ENCODE measurements around the gene TMEM222. TPM values are rescaled to one million over a fixed set of nuclear protein-coding genes. Genes with fewer than 3 reads are reported as not detected.

The TMEM222 gene
- polyA plus RNA-seq, 1 of the 3 experiments (the other 2 are of a cell fraction), result 51.7 TPM

DNA sequence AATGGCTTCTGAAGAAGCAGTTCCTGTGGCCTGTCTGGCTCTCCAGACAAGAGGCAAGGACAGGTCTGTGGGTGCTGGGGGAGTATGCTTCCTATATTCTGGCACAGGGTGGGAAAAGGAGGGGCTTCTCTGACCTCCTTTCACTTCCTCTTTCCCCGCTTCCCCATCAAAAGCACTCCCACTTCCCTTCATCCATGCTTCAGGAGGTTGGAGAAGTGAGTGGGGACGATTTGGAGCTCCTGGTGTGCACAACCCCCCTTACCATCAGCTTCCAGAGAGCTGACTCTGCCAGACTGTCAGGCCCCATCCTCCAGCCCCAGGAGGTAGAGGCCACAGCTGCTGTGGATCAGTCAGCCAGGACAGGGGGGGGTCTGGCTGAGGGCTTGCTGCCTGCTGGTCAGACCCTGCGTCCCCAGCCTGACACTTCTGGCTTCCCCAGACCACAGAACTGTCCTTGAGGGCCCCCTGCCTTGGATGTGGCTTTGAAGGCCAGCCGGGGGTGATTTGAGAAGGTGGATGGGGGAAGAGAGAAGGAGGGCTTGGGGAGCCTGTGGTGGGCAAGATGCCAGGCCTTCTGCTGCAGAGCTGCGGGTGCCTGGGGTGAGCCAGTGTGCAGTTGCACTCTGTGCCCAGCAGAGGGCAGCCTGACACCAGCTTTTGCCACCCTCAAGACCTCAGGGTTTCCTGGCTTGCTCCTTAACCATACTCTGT lies 21.5 kb upstream of the TMEM222 start (continued):
- TF ChIP-seq, protein P1, sequence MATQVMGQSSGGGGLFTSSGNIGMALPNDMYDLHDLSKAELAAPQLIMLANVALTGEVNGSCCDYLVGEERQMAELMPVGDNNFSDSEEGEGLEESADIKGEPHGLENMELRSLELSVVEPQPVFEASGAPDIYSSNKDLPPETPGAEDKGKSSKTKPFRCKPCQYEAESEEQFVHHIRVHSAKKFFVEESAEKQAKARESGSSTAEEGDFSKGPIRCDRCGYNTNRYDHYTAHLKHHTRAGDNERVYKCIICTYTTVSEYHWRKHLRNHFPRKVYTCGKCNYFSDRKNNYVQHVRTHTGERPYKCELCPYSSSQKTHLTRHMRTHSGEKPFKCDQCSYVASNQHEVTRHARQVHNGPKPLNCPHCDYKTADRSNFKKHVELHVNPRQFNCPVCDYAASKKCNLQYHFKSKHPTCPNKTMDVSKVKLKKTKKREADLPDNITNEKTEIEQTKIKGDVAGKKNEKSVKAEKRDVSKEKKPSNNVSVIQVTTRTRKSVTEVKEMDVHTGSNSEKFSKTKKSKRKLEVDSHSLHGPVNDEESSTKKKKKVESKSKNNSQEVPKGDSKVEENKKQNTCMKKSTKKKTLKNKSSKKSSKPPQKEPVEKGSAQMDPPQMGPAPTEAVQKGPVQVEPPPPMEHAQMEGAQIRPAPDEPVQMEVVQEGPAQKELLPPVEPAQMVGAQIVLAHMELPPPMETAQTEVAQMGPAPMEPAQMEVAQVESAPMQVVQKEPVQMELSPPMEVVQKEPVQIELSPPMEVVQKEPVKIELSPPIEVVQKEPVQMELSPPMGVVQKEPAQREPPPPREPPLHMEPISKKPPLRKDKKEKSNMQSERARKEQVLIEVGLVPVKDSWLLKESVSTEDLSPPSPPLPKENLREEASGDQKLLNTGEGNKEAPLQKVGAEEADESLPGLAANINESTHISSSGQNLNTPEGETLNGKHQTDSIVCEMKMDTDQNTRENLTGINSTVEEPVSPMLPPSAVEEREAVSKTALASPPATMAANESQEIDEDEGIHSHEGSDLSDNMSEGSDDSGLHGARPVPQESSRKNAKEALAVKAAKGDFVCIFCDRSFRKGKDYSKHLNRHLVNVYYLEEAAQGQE (IDR thresholded peaks at IDR 0.05; ENCODE audit: low read depth, low read length), result no peak
- 0 out of 2 replicates have a peak, but pooled peaks have one; percentile 21 for TF ChIP-seq YY1 (IDR thresholded peaks at IDR 0.05; ENCODE audit: low read depth)
- no peak for TF ChIP-seq EZH2phosphoT487 (IDR thresholded peaks at IDR 0.05; ENCODE audit: borderline replicate concordance, low read depth)
- no peak for TF ChIP-seq MEF2A (IDR thresholded peaks at IDR 0.05; ENCODE audit: borderline replicate concordance, low read depth)
- no peak for TF ChIP-seq GATA2 (CRISPR knock-in tag; IDR thresholded peaks at IDR 0.05)
- TF ChIP-seq, protein P2, sequence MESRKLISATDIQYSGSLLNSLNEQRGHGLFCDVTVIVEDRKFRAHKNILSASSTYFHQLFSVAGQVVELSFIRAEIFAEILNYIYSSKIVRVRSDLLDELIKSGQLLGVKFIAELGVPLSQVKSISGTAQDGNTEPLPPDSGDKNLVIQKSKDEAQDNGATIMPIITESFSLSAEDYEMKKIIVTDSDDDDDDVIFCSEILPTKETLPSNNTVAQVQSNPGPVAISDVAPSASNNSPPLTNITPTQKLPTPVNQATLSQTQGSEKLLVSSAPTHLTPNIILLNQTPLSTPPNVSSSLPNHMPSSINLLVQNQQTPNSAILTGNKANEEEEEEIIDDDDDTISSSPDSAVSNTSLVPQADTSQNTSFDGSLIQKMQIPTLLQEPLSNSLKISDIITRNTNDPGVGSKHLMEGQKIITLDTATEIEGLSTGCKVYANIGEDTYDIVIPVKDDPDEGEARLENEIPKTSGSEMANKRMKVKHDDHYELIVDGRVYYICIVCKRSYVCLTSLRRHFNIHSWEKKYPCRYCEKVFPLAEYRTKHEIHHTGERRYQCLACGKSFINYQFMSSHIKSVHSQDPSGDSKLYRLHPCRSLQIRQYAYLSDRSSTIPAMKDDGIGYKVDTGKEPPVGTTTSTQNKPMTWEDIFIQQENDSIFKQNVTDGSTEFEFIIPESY (IDR thresholded peaks at IDR 0.05; ENCODE audit: borderline replicate concordance, low read depth), result no peak
- peak; percentile 69 for TF ChIP-seq CHD2 (IDR thresholded peaks at IDR 0.05; ENCODE audit: low read length, partially characterized antibody)
- TF ChIP-seq, protein P3, sequence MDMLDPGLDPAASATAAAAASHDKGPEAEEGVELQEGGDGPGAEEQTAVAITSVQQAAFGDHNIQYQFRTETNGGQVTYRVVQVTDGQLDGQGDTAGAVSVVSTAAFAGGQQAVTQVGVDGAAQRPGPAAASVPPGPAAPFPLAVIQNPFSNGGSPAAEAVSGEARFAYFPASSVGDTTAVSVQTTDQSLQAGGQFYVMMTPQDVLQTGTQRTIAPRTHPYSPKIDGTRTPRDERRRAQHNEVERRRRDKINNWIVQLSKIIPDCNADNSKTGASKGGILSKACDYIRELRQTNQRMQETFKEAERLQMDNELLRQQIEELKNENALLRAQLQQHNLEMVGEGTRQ (IDR thresholded peaks at IDR 0.05; ENCODE audit: borderline replicate concordance, low read depth, low read length), result no peak

DNA sequence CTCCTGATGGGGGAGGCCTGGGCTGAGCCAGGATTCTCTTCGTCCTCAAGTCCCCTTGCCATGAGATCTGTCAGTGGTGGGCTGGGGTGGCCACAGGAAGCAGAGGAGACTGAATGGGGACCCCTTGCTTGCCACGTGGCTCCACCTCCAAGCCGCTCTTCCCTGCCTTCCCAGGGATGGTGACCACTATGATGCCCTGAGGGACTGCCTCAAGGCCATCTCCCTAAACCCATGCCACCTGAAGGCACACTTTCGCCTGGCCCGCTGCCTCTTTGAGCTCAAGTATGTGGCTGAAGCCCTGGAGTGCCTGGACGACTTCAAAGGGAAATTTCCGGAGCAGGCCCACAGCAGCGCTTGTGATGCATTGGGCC lies 20.9 kb upstream of the TMEM222 start:
- POLR2A ChIA-PET, result interaction anchor here (0.6 to 3.1 kb wide), 9 partner anchors 49 to 700 kb away, joined by 3 to 24 read pairs (median 4); partner anchors contain the start of genes MAP3K6 and SLC9A1
- H3K36me3 ChIP-seq (replicated peaks in 1 of 2; ENCODE audit: control insufficient read depth in 1 of 2, insufficient read depth in 2 of 2, low read length in 1 of 2), result peaks cover 3 to 32% of the 10 kb centered on the region in 2 experiments
- no peak overlapping the region for H2AFZ ChIP-seq (ENCODE audit: low read depth)
- CTCF ChIA-PET, result interaction anchor here (0.6 to 23.3 kb wide), 53 partner anchors 9 to 425 kb away, joined by 3 to 731 read pairs (median 4); partner anchors contain the start of genes AHDC1, CD164L2, FAM76A and FCN3
- H3K9me2 ChIP-seq, result no peaks in the 10 kb centered on the region
- 63% methylated on average over 6 of the region's 8 CpGs for WGBS (ENCODE audit: low lambda C conversion rate)
- H3F3A ChIP-seq (replicated peaks; ENCODE audit: insufficient read depth), result peaks cover 23% of the 10 kb centered on the region
- no peak overlapping the region for H3K9ac ChIP-seq
- H3K27ac ChIP-seq (ENCODE audit: low read depth in 2 of 2, low read length in 1 of 2), result peak overlapping the region; percentile 92 to 99; a peak in 3 of 4 replicates
- H4K20me1 ChIP-seq (ENCODE audit: insufficient read depth), result no peaks in the 10 kb centered on the region
- no peak for TF ChIP-seq MAX (IDR thresholded peaks at IDR 0.05; ENCODE audit: low read depth)
- TF ChIP-seq, protein P2 (IDR thresholded peaks at IDR 0.05; ENCODE audit: borderline replicate concordance, low read depth), result no peak
- H3K79me2 ChIP-seq (ENCODE audit: insufficient read depth), result no peaks in the 10 kb centered on the region
- H3K4me3 ChIP-seq (ENCODE audit: low read depth in 2 of 2, low read length in 1 of 2), result no peak overlapping the region
- DNase-seq, result no peak
- H3K9me3 ChIP-seq, result no peaks in the 10 kb centered on the region
- H3K4me1 ChIP-seq (ENCODE audit: control insufficient read depth in 1 of 2, insufficient read depth in 2 of 2, low read depth in 1 of 2, low read length in 1 of 2), result peaks cover 28 to 52% of the 10 kb centered on the region in 2 experiments
- H3K4me2 ChIP-seq, result peak overlapping the region; percentile 68; the same call in 1 of the 2 replicates
- no peaks in the 10 kb centered on the region for H3K27me3 ChIP-seq (ENCODE audit: insufficient read depth)

Measured in SK-N-SH (cell line).